HL-60 (cell line): Measurements from ENCODE around the gene MGAT5B.

ENCODE experiments used
- DNase-seq, 2 experiments: peaks; one replicate each; pipeline ENCODE4 v3.0.0-alpha.2; 2010 to 2020; ENCODE audit warnings: low read depth in 1 of 2, low spot score in 1 of 2
- H3K27ac ChIP-seq: fragments of 250-450 bp; sonication (Bioruptor Pico); replicated peaks from 2 replicates; pipeline ENCODE4 v1.5.1; 2020; ENCODE audit warnings: mild to moderate bottlenecking, moderate library complexity
- H3K27me3 ChIP-seq: fragments of 250-450 bp; sonication (Bioruptor Pico); 2 replicates; pipeline ENCODE4 v1.5.1; 2021; ENCODE audit warnings: mild to moderate bottlenecking, moderate library complexity; ENCODE audit not compliant: insufficient read depth, poor library complexity, severe bottlenecking
- H3K4me3 ChIP-seq: replicated peaks from 2 replicates; pipeline ENCODE4 v1.5.1; 2011; ENCODE audit warnings: mild to moderate bottlenecking, control low read depth, low read length; ENCODE audit not compliant: insufficient read depth
- CTCF ChIP-seq: IDR thresholded peaks from one replicate; pipeline ENCODE4 v1.5.1; 2011; ENCODE audit warnings: low read length, control low read depth, inconsistent platforms; ENCODE audit not compliant: insufficient read depth
- GABPA ChIP-seq: IDR thresholded peaks from 2 replicates; pipeline ENCODE4 v1.6.1; 2012; ENCODE audit warnings: low read depth
- POLR2AphosphoS5 ChIP-seq: IDR thresholded peaks from 2 replicates; pipeline ENCODE4 v1.6.1; 2012; ENCODE audit warnings: low read depth
- REST ChIP-seq: IDR thresholded peaks from 2 replicates; pipeline ENCODE4 v1.6.1; 2012; ENCODE audit warnings: low read depth; ENCODE audit not compliant: insufficient replicate concordance
- SPI1 ChIP-seq: IDR thresholded peaks from 2 replicates; pipeline ENCODE4 v1.6.1; 2012; ENCODE audit warnings: low read depth, mild to moderate bottlenecking, borderline replicate concordance

The MGAT5B gene

GRCh38 chr17:76886395-76886794 is 18.2 kb downstream of the MGAT5B start:
- TF ChIP-seq POLR2AphosphoS5 (no peak), REST (peak; percentile 70), CTCF (no peak)
- Histone ChIP-seq H3K27ac (no peak overlapping the region), H3K27me3 (peaks cover 3% of the 10 kb centered on the region), H3K4me3 (no peak overlapping the region)
- DNase-seq = no peak

GRCh38 chr17:76887802-76888201 is 19.6 kb downstream of the MGAT5B start:
- Histone ChIP-seq H3K4me3 (no peak overlapping the region), H3K27me3 (peaks cover 3% of the 10 kb centered on the region), H3K27ac (no peak overlapping the region)
- TF ChIP-seq REST = no peak
- no peak for DNase-seq

- DNase-seq = no peak
- H3K4me3 ChIP-seq = no peak overlapping the region
- TF ChIP-seq SPI1 (no peak), CTCF (no peak), POLR2AphosphoS5 (no peak), GABPA (no peak), REST (no peak)
- no peaks in the 10 kb centered on the region for H3K27me3 ChIP-seq
- H3K27ac ChIP-seq = no peak overlapping the region
These were observed 20.5 kb downstream of the MGAT5B start for GRCh38 chr17:76888661-76889060.

GRCh38 chr17:76889323-76889722 is 21.1 kb downstream of the MGAT5B start:
- Histone ChIP-seq H3K27ac (no peak overlapping the region), H3K27me3 (no peaks in the 10 kb centered on the region), H3K4me3 (no peak overlapping the region)
- DNase-seq = no peak
- TF ChIP-seq CTCF = no peak
- no peak for TF ChIP-seq SPI1
- no peak for TF ChIP-seq REST
- no peak for TF ChIP-seq GABPA
- no peak for TF ChIP-seq POLR2AphosphoS5
